Neural progenitor cell (in vitro differentiated cells): ENCODE results near the gene EIF2AK2. TPM values are rescaled to one million over a fixed set of nuclear protein-coding genes. Genes with fewer than 3 reads are reported as not detected.

Experiments used
- DNase-seq: peaks from one replicate; pipeline ENCODE4 v3.0.0-alpha.2; 2016; ENCODE audit warnings: low spot score
- H2AFZ ChIP-seq: fragments of 200-600 bp; sonication (generic); replicated peaks from 2 replicates; pipeline ENCODE4 v1.6.1; 2016; ENCODE audit warnings: antibody characterized with exemption
- H3F3A ChIP-seq: fragments of 200-600 bp; sonication (generic); 2 replicates; pipeline ENCODE4 v1.6.1; 2016; ENCODE audit warnings: antibody characterized with exemption, low read depth
- H3K27ac ChIP-seq: fragments of 200-600 bp; sonication (generic); 2 replicates; pipeline ENCODE4 v1.5.1; 2016; ENCODE audit warnings: mild to moderate bottlenecking
- H3K27me3 ChIP-seq: fragments of 200-600 bp; sonication (generic); 2 replicates; pipeline ENCODE4 v1.6.1; 2016; ENCODE audit warnings: mild to moderate bottlenecking, moderate library complexity
- H3K36me3 ChIP-seq: fragments of 200-600 bp; sonication (generic); 2 replicates; pipeline ENCODE4 v1.5.1; 2016
- H3K4me1 ChIP-seq: fragments of 200-600 bp; sonication (generic); 2 replicates; pipeline ENCODE4 v1.6.1; 2016; ENCODE audit warnings: mixed run types
- H3K4me2 ChIP-seq: fragments of 200-600 bp; sonication (generic); 2 replicates; pipeline ENCODE4 v1.6.1; 2016
- H3K4me3 ChIP-seq: fragments of 200-600 bp; sonication (generic); 2 replicates; pipeline ENCODE4 v1.5.1; 2016
- H3K79me2 ChIP-seq: fragments of 200-600 bp; sonication (generic); 2 replicates; pipeline ENCODE4 v1.6.1; 2016; ENCODE audit warnings: low read depth
- H3K9ac ChIP-seq: fragments of 200-600 bp; sonication (generic); 2 replicates; pipeline ENCODE4 v1.6.1; 2016
- H3K9me3 ChIP-seq: fragments of 200-600 bp; sonication (generic); 2 replicates; pipeline ENCODE4 v1.5.1; 2016; ENCODE audit warnings: low read depth
- H4K20me1 ChIP-seq: fragments of 200-600 bp; sonication (generic); 2 replicates; pipeline ENCODE4 v1.6.1; 2016; ENCODE audit warnings: low read depth
- H3K27ac Mint-ChIP-seq: 3 replicates; pipeline ENCODE4 v1.8.0; 2021; ENCODE audit warnings: mixed read lengths
- H3K27me3 Mint-ChIP-seq: 2 replicates; pipeline ENCODE4 v1.8.0; 2022; ENCODE audit warnings: low read depth, mild to moderate bottlenecking, inconsistent platforms, moderate library complexity, mixed read lengths; ENCODE audit not compliant: insufficient read depth
- H3K36me3 Mint-ChIP-seq: 3 replicates; pipeline ENCODE4 v1.8.0; 2021; ENCODE audit warnings: mixed read lengths
- H3K4me1 Mint-ChIP-seq: 3 replicates; pipeline ENCODE4 v1.8.0; 2021; ENCODE audit warnings: mixed read lengths
- H3K4me3 Mint-ChIP-seq: 3 replicates; pipeline ENCODE4 v1.8.0; 2021; ENCODE audit warnings: mild to moderate bottlenecking, moderate library complexity, mixed read lengths
- H3K9me3 Mint-ChIP-seq: 3 replicates; pipeline ENCODE4 v1.8.0; 2020; ENCODE audit warnings: mixed read lengths
- CTCF ChIP-seq: fragments of 200-600 bp; sonication (generic); IDR thresholded peaks from 2 replicates; pipeline ENCODE4 v1.5.1; 2017; ENCODE audit warnings: antibody characterized with exemption, mild to moderate bottlenecking
- EZH2 ChIP-seq: fragments of 200-600 bp; sonication (generic); IDR thresholded peaks from 2 replicates; pipeline ENCODE4 v1.6.1; 2017; ENCODE audit warnings: antibody characterized with exemption, mild to moderate bottlenecking, moderate library complexity
- EZH2phosphoT487 ChIP-seq: fragments of 200-600 bp; sonication (generic); IDR thresholded peaks from 2 replicates; pipeline ENCODE4 v1.6.1; 2017; ENCODE audit warnings: antibody characterized with exemption
- total RNA-seq: library from RNA; depleted of rRNA; stranded (reverse); fragments of >200 nt; gene quantifications from 2 replicates; pipeline ENCODE4 v1.2.3, GENCODE V29; 2015; ENCODE audit warnings: low replicate concordance

The EIF2AK2 gene
- total RNA-seq, 1 donor from 2014 or later = 35.3 TPM

DNA sequence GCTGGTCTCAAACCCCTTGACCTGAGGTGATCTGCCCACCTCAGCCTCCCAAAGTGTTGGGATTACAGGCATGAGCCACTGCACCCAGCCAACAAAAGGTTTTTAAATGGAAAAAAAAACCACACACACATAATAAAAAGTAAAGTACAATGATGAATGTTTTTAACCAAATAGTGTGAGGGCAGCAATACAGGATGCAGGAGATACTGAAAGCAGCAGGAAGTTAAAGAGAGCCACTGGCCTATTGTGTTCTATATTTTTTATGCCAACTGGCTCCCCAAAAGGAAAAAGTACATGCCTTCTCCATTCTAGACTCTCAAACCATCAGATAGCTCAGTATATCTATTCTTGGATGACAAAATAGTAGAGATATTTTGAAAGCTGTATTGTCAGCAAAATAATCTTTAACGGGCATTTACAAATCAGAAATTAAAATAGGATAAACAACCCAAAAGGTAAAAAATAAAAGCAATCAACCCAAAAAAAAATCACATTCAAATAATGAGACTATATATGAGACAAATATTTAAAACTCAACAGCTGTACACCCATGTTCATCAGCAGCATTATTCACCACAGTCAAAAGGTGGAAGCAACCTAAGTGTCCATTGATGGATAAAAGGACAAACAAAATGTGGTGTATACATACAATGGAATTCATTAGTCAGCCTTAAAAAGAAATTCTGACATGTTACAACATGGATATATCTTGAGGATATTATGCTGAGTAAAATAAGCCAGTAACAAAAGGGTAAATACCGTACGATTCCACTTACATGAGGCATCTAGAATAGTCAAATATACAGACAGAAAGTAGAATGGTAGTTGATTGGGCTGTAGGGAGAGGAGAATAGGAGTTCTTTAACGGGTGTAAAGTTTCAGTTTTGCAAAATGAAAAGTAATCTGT, 46.2 kb downstream of the EIF2AK2 start:
- no peak for TF ChIP-seq CTCF
- TF ChIP-seq EZH2 = no peak
- TF ChIP-seq EZH2phosphoT487 = no peak
- Mint-ChIP-seq H3K4me1 (no peaks in the 10 kb centered on the region), H3K36me3 (peaks cover 23% of the 10 kb centered on the region), H3K27ac (peak overlapping the region; percentile 26), H3K4me3 (no peak overlapping the region), H3K27me3 (no peaks in the 10 kb centered on the region), H3K9me3 (no peaks in the 10 kb centered on the region)
- H3K36me3 ChIP-seq = no peaks in the 10 kb centered on the region
- no peaks in the 10 kb centered on the region for H3K27me3 ChIP-seq
- H2AFZ ChIP-seq = no peak overlapping the region
- H3K27ac ChIP-seq = no peak overlapping the region
- DNase-seq = no peak
- H3K9me3 ChIP-seq = no peaks in the 10 kb centered on the region
- no peak overlapping the region for H3K4me3 ChIP-seq
- H3K79me2 ChIP-seq = no peaks in the 10 kb centered on the region
- H4K20me1 ChIP-seq = no peaks in the 10 kb centered on the region
- H3K4me2 ChIP-seq = no peak overlapping the region
- H3K4me1 ChIP-seq = peaks cover 1% of the 10 kb centered on the region
- no peak overlapping the region for H3K9ac ChIP-seq
- no peaks in the 10 kb centered on the region for H3F3A ChIP-seq

DNA sequence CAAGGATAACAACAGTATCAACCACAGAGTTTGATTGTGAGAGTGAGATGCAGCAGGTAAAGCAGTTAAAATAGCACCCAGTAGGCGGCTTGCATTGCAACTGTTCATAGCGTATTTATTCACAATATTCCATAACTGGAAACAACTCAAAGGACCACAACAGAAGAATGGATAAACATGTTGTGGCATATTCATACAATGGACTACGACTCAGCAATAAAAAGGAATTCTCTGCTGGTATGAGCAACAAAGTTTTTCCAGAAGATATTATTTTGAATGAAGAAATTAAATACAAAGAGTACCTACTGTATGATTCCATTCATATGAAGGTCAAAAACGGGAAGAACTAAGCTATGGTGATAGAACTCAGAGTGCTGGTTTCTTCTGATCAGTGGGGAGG, 47.3 kb downstream of the EIF2AK2 start:
- no peak overlapping the region for H3K27ac Mint-ChIP-seq
- Histone ChIP-seq H3K9ac (no peak overlapping the region), H2AFZ (no peak overlapping the region), H3K27me3 (no peaks in the 10 kb centered on the region), H3K9me3 (no peaks in the 10 kb centered on the region), H4K20me1 (no peaks in the 10 kb centered on the region), H3K27ac (no peak overlapping the region), H3K4me3 (no peak overlapping the region), H3K36me3 (no peaks in the 10 kb centered on the region), H3K79me2 (no peaks in the 10 kb centered on the region), H3K4me2 (no peak overlapping the region), H3K4me1 (peaks cover 3% of the 10 kb centered on the region), H3F3A (no peaks in the 10 kb centered on the region)
- no peak for DNase-seq
- H3K4me1 Mint-ChIP-seq = no peaks in the 10 kb centered on the region
- H3K4me3 Mint-ChIP-seq = no peak overlapping the region
- H3K9me3 Mint-ChIP-seq = no peaks in the 10 kb centered on the region
- H3K36me3 Mint-ChIP-seq = peaks cover 24% of the 10 kb centered on the region
- H3K27me3 Mint-ChIP-seq = no peaks in the 10 kb centered on the region
- TF ChIP-seq EZH2 (no peak), EZH2phosphoT487 (no peak), CTCF (no peak)

- H3K4me1 ChIP-seq = peaks cover 3% of the 10 kb centered on the region
- Mint-ChIP-seq H3K4me1 (no peaks in the 10 kb centered on the region), H3K4me3 (no peak overlapping the region), H3K27ac (no peak overlapping the region), H3K27me3 (no peaks in the 10 kb centered on the region), H3K36me3 (peaks cover 21% of the 10 kb centered on the region), H3K9me3 (no peaks in the 10 kb centered on the region)
- H3K4me2 ChIP-seq = no peak overlapping the region
- no peak overlapping the region for H3K27ac ChIP-seq
- H3K4me3 ChIP-seq = no peak overlapping the region
- no peaks in the 10 kb centered on the region for H3K27me3 ChIP-seq
- no peaks in the 10 kb centered on the region for H3K36me3 ChIP-seq
- no peak overlapping the region for H2AFZ ChIP-seq
- TF ChIP-seq EZH2 (no peak), CTCF (no peak), EZH2phosphoT487 (no peak)
- DNase-seq = no peak
- H3K79me2 ChIP-seq = no peaks in the 10 kb centered on the region
- H3K9ac ChIP-seq = no peak overlapping the region
- H4K20me1 ChIP-seq = no peaks in the 10 kb centered on the region
- no peaks in the 10 kb centered on the region for H3K9me3 ChIP-seq
- H3F3A ChIP-seq = peaks cover 5% of the 10 kb centered on the region
Observed at GRCh38 chr2:37105150-37105549, 51.6 kb downstream of the EIF2AK2 start.
